Measurements from ENCODE around the gene KCNH3.

- TF ChIP-seq, protein P1, sequence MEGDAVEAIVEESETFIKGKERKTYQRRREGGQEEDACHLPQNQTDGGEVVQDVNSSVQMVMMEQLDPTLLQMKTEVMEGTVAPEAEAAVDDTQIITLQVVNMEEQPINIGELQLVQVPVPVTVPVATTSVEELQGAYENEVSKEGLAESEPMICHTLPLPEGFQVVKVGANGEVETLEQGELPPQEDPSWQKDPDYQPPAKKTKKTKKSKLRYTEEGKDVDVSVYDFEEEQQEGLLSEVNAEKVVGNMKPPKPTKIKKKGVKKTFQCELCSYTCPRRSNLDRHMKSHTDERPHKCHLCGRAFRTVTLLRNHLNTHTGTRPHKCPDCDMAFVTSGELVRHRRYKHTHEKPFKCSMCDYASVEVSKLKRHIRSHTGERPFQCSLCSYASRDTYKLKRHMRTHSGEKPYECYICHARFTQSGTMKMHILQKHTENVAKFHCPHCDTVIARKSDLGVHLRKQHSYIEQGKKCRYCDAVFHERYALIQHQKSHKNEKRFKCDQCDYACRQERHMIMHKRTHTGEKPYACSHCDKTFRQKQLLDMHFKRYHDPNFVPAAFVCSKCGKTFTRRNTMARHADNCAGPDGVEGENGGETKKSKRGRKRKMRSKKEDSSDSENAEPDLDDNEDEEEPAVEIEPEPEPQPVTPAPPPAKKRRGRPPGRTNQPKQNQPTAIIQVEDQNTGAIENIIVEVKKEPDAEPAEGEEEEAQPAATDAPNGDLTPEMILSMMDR (IDR thresholded peaks at IDR 0.05), result no peak
- no peak for TF ChIP-seq POLR2A (IDR thresholded peaks at IDR 0.05)
These were observed 49.1 kb upstream of the KCNH3 start for GRCh38 chr12:49489720-49490119.

Measured in thyroid gland (tissue), 4 donors.